H1 (cell line): Measurements from ENCODE around the gene RELA. TPM values are rescaled to one million over a fixed set of nuclear protein-coding genes. Genes with fewer than 3 reads are reported as not detected.

Source experiments
- BACH1 ChIP-seq: IDR thresholded peaks from 2 replicates; pipeline ENCODE4 v1.6.1; 2012; ENCODE audit warnings: low read length, improper control_type of control experiment
- SP1 ChIP-seq: IDR thresholded peaks from 2 replicates; pipeline ENCODE4 v1.6.1; 2011; ENCODE audit warnings: low read depth, low read length
- polyA plus RNA-seq, 7 experiments: library from polyadenylated mRNA; depleted of rRNA in 3 of 7; stranded (reverse) in 5 of 7; unstranded in 2 of 7; fragments of >200 nt in 5 of 7; fragments of 200-250 nt in 2 of 7; gene quantifications; 1 replicate in 5 of 7; 2 replicates in 1 of 7; 4 replicates in 1 of 7; pipeline versions ENCODE4 v1.2.1 to v1.2.3, GENCODE V29; 2011 to 2013; ENCODE audit warnings: missing spikeins in 2 of 7, mixed read lengths in 2 of 7
- total RNA-seq: library from RNA; stranded (reverse); fragmentation: NEBNext Ultra II Directional; extraction: Animal tissue kit (Norgen Biotek cat#: 25700); gene quantifications from 2 replicates; pipeline ENCODE4 v1.2.1, GENCODE V29; 2021

RELA gene
- total and polyA plus RNA-seq, 2 of the 8 experiments (the other 6 are each of a cell fraction or from before 2014, with no cell fraction given), result 21.9 to 27.5 TPM

- TF ChIP-seq BACH1 (no peak), SP1 (no peak)
Observed at GRCh38 chr11:65699306-65699705, 36.6 kb upstream of the RELA start (continued).
